GM18507 (cell line): ENCODE measurements around the gene ZNF385D.

Experiments
- DNase-seq: peaks from one replicate; pipeline ENCODE4 v3.0.0; 2011; ENCODE audit warnings: low read depth; ENCODE audit not compliant: insufficient read length; ENCODE audit errors: extremely low spot score
- FAIRE-seq: peaks from 2 replicates; lab custom pipeline; 2011; peaks lifted over from hg19 to GRCh38; lab: Jason Lieb, UNC

Gene ZNF385D

DNA sequence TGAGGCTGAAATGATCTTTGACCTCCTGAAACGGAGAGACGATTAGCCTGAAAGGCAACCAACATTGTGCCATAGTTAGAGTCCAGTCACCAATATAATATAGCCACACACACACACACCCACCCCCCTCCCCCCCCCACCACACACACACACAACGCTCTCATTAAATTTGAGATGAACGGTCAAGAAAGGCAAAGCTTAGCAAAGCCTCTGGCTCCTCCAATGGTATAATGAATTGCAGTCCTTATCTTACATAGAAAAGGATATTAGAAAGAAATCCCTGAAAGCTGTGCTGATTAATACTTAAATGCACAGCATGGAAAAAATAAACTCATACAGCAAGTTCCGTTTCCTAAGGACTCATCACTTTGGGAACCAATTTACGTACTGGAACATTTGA lies 876 bp upstream of the ZNF385D start:
- no peak for FAIRE-seq

DNA sequence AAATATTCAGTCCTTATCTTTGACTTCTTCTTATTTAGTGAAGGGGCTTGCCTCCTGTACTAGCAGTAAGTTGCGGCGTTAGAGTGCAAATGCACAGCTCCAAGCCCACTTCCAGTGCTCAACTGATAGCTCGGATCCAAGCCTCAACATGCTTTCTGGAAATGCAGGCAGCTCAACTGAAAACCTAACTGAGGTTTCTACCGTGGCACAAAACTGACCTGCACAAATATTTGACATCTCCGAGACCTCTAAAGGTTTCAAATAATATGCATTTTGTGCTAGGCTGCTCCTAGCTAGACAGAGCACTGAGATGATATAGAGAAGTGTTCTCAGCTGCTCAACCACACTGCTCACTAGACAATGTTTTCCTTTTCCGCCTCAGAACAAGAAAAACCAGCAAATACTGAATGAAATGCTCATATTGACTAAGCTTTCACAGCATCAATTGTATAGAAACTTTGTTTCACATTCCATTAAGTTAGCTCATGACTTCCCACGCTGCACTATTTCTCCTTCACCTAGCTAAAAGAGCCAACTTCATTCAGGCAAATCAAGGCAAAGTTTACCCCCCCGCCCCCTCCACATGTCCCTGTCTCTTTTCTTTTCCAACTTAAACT lies 822 bp downstream of the ZNF385D start:
- no peak for DNase-seq

More for the DNA sequence above, 876 bp upstream of the ZNF385D start:
- no peak for DNase-seq

GRCh38 chr3:21747966-21748555 lies 2.9 kb downstream of the ZNF385D start:
- DNase-seq (no peak), FAIRE-seq (no peak)

More for the DNA sequence above, 822 bp downstream of the ZNF385D start:
- FAIRE-seq: no peak

GRCh38 chr3:21747376-21747775 lies 3.6 kb downstream of the ZNF385D start:
- DNase-seq: no peak
- no peak for FAIRE-seq

DNA sequence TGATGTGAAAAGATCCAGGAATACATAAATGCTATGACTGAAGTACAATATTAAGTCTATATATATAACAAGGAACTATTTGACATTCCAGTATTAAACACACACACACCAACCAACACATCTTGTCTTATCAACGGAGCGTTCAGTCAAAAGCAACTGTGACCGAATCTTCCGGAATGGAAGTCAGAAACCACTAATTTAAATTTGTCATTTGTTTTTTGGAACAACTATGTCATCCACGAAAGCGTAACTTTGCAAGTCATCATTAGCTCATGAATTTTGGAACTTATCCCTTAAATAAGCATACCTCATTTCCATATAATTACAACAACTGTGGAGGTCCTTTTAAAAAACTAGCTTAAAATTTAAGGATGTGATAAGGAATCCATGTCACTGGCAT lies 5.0 kb downstream of the ZNF385D start:
- DNase-seq: no peak

GRCh38 chr3:21744793-21745192 lies 6.2 kb downstream of the ZNF385D start:
- no peak for DNase-seq
- no peak for FAIRE-seq

More for the DNA sequence above, 5.0 kb downstream of the ZNF385D start:
- FAIRE-seq: no peak

DNA sequence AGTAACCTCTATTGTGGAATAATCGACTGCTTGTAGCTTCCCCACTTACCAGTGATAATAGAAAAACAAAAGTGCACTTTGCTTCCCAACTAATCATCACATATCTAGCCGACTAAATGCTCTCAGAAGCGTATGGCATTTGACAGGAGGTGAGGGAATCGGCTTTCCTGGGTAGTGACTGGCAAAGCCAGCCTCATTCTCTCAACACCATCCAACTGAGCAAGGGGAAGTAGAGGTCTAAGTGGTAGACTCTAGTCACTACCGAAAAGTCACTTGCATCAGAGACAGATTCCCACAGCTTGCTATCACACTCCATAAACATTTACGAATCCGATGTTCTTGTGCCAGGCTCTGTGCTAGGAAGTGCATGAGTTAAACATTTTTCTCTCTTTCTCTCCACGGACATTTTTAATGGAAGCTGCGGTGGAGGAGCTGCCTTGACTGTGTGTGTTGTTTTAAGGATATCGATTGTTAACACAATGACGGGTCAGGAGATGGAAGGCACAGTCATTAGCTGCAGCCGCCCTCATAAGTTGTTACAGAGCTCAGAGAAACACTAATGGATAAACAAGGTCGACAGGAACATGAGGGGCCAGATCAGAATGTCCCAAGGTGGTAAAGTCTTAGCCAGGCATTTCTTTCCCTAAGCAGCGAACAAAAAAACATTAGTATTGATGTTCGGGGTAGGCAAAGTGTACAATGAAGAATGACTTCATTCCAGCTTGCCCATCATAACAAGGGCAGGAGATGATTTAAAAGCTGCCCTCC lies 11.9 kb downstream of the ZNF385D start:
- no peak for FAIRE-seq
- no peak for DNase-seq

GRCh38 chr3:21738283-21738682 lies 12.7 kb downstream of the ZNF385D start:
- no peak for DNase-seq
- FAIRE-seq: no peak

DNA sequence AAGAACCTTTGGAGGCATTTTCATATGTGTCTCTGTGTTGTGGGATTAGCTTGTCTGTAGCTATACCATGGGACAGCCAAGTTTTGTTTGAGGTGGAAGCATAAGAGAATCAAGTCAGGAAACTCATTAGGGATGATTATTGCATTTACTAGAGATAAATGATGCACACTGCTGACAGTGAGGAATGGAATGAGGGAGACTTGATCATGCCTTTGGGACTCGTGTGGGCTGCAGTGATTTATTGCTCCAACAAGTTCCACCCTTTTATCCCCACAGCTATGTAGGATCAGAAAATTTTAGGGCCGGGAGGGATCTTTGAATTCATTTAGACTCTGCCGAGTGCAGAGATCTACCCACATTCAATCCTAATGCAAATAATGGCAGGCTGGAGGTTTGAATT lies 16.3 kb downstream of the ZNF385D start:
- no peak for DNase-seq
- FAIRE-seq: no peak

- DNase-seq (no peak), FAIRE-seq (no peak)
These were observed 21.0 kb downstream of the ZNF385D start for GRCh38 chr3:21729888-21730459.

DNA sequence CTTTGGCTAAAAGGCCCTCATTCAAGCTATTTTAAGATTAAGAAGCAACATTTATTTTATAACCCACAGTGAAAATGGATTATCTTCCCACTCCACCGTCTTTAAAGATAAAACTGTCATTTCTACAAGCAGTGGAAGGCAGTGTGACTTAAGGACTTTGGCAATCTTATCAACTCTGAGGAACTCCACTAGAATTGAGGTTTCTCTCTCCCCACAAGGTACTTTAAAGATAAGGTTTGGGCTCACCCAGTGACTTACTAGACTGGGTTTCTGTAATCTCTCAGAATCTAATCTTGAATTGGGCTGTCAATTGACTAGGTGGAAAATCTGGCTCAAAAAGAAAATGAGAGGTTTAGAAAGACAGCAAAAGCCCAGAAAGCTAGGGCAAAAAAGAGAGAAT lies 21.7 kb downstream of the ZNF385D start:
- no peak for DNase-seq
- no peak for FAIRE-seq

DNA sequence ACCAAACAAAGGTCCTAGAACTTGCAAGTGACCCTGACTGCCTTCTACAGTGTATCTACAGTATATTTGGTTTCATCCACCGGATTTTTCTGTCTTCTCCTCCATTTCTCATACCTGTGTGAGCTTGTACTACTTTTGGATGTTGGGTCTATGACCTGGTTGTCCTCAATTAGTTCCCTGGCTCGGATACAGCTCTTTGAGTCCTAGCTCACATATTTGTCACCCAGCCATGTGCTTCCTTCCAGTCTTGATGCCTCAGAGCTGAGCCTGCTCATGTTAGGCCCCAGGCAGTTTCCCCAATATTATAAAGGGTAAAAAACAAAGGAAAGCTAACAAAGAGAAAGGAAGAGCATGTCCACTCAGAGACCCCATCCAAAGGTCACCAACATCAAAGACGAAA lies 28.2 kb downstream of the ZNF385D start:
- DNase-seq (no peak), FAIRE-seq (no peak)

GRCh38 chr3:21722301-21722700 lies 28.7 kb downstream of the ZNF385D start:
- DNase-seq (no peak), FAIRE-seq (no peak)

- no peak for DNase-seq
- FAIRE-seq: no peak
These were observed 31.9 kb downstream of the ZNF385D start for GRCh38 chr3:21718943-21719591.

DNA sequence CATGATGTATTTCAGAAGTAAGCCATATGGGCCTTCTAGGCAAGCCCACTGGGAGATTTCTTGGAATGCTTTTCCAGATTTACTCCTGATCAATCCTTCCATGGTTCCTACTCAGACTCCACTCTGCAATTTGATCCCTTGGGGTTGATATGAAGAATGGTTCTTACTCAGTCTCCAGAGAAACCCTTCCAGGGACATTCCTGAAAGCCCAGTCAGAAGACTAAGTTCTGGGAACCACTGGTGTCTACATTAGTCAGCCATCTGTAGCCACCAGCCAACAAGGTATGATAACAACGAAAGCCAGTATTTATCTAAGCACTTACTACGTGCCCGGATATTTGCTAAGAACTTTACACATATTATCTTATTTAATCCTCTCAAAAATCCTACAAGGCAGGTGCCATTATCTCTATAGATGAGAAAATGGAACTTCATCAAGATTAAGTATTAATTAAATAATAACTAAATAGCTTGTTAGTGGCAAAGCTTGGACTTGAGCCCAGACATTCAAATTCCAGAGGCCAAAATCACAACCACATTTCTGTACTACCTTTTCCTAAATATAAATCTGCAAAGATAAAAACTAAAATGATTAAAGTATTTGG lies 32.7 kb downstream of the ZNF385D start:
- no peak for FAIRE-seq

GRCh38 chr3:21715662-21716061 lies 35.3 kb downstream of the ZNF385D start:
- DNase-seq (no peak), FAIRE-seq (no peak)

More for the DNA sequence above, 32.7 kb downstream of the ZNF385D start:
- no peak for DNase-seq

DNA sequence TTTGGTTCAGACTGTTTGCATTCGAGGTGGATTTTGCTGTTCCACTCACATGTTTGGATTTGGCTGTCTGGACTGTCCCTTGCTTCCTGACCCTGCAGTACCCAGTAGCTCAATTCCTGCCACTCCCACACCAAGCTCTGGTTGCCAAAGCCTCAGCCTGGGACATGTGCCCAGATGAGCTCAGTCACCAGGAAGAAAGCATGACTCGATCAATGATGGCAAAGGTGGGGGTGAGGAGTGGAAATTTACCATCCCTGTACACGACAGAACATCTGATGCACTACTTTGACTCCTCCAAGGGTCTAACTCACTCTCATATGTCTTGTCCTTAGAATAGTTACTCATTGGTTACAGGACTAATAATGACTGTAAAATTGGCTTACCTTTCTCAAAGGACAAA lies 45.2 kb downstream of the ZNF385D start:
- no peak for DNase-seq
- FAIRE-seq: no peak

DNA sequence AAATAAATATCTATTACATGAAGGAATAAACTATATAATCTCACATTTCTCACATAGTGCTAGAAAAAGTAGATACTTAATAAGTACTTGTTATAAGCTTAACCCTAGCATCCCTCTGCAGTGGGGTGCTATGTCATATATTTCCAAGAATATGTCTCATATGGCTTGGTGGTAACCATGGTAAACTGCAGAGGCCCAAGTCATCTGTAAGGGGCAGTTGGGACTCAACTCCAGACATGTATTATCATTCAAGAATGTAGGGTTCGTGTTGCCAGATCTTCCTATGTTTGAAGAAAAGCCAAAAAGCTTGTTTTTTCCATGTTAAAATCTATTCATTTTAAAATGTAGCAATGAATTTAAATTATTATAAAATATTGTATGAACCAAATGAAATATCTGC lies 46.2 kb downstream of the ZNF385D start:
- FAIRE-seq (no peak), DNase-seq (no peak)

- FAIRE-seq: no peak
- DNase-seq: no peak
These were observed 47.7 kb downstream of the ZNF385D start for GRCh38 chr3:21703291-21703690.

- DNase-seq (no peak), FAIRE-seq (no peak)
These were observed 53.3 kb downstream of the ZNF385D start for GRCh38 chr3:21697707-21698106.
